AG09319 (cell line): ENCODE data around the gene TSPAN15.

Experiments used
- DNase-seq: peaks from one replicate; pipeline ENCODE4 v3.0.0-alpha.2; 2010; ENCODE audit warnings: low read depth; ENCODE audit errors: extremely low read depth
- TF ChIP-seq, protein P1 (sequence below): IDR thresholded peaks from 2 replicates; pipeline ENCODE4 v1.5.1; 2011; ENCODE audit warnings: low read depth, mild to moderate bottlenecking, inconsistent platforms, low read length, moderate library complexity

The TSPAN15 gene

GRCh38 chr10:69406816-69407580, 44.3 kb upstream of the TSPAN15 start:
- TF ChIP-seq, protein P1, sequence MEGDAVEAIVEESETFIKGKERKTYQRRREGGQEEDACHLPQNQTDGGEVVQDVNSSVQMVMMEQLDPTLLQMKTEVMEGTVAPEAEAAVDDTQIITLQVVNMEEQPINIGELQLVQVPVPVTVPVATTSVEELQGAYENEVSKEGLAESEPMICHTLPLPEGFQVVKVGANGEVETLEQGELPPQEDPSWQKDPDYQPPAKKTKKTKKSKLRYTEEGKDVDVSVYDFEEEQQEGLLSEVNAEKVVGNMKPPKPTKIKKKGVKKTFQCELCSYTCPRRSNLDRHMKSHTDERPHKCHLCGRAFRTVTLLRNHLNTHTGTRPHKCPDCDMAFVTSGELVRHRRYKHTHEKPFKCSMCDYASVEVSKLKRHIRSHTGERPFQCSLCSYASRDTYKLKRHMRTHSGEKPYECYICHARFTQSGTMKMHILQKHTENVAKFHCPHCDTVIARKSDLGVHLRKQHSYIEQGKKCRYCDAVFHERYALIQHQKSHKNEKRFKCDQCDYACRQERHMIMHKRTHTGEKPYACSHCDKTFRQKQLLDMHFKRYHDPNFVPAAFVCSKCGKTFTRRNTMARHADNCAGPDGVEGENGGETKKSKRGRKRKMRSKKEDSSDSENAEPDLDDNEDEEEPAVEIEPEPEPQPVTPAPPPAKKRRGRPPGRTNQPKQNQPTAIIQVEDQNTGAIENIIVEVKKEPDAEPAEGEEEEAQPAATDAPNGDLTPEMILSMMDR, result no peak
- DNase-seq, result no peak

DNA sequence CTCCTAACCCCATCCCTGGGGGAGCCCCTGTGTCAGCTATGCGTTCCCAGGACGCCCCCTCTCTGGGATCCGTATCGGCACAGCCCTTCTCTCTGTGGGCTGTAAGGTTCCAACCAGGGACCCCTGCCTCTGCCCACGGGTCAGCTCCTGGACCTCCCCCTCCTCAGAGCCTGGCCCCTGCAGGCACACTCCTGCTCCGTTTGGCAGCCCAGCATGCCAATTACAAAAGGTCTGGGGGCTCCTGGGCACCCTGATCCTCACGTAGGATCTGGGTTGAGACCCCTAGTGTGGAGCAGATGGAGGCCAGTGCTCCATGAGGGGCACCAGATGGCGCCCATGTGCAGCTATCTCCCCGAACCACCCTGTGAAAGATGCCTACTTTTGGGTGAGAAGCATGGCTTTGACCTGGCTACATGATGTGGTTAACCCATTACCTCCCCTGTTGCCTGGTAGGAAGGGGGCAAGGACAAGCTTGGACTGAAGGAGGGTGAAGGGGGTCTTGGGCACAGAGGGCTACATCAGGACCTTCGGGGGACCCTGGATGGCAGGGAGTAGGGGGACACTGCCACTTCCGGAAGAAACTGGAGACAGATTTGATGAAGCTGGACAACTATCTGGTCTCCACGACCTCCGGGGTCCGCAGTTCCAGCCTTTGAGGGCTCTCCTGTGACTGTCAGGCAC, 43.5 kb upstream of the TSPAN15 start:
- no peak for DNase-seq
- TF ChIP-seq, protein P1, result no peak

GRCh38 chr10:69408318-69409175, 42.7 kb upstream of the TSPAN15 start:
- TF ChIP-seq, protein P1, result peak; percentile 59
- DNase-seq, result peak; percentile 90

DNA sequence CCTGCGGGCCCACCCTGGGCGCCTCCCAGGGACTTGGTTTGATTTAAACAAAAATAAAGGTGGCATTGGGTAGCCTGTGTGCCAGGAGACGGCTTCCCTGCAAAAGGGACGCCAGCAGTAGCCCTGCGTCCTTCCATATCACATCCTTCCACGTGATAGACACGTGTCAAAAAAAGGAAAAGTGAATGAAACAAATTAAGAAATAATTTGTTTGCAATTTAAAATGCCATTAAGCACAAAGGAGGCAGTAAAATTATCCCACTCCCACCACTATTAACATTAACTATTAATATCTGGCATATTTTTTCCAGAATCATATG, 42.1 kb upstream of the TSPAN15 start:
- DNase-seq, result no peak
- TF ChIP-seq, protein P1, result no peak

GRCh38 chr10:69409968-69410367, 41.3 kb upstream of the TSPAN15 start:
- DNase-seq, result no peak
- TF ChIP-seq, protein P1, result no peak

DNA sequence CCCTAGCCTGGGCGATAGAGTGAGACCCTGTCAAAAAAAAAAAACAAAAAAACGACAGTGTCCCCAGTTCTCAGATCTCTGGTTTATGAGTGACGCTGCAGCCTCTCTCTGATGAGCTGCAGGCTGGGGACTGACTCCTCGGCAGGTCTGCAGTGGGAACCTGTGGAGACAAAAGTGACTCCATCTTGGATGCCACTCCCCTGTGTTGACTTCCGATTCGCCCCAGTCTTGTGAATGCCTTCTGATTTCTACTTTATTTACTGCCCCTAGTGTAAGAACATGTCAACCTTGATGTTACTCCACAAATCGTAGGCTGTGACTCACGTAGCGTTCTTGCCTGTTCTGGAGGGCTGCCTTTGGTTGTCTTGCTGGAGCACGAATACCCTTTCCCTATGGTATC, 40.8 kb upstream of the TSPAN15 start:
- DNase-seq, result no peak
- TF ChIP-seq, protein P1, result no peak
